G401 (cell line): ENCODE measurements around the gene PPP1R14C. TPM values are rescaled to one million over a fixed set of nuclear protein-coding genes. Genes with fewer than 3 reads are reported as not detected.

Source experiments
- DNase-seq: peaks from one replicate; pipeline ENCODE4 v3.0.0-alpha.2; 2015; ENCODE audit warnings: low spot score
- in situ Hi-C: cut with HindIII; loops from 2 replicates; pipeline ENCODE4 v1.10.0; 2016; ENCODE audit warnings: low sequenced_read_pairs, mixed read lengths
- total RNA-seq: library from RNA; depleted of rRNA; stranded (reverse); fragments of >200 nt; shearing (Covaris generic); gene quantifications from 2 replicates; pipeline ENCODE4 v1.2.3, GENCODE V29; 2014

Gene PPP1R14C
- total RNA-seq, 1 experiment from 2014 or later = not detected

- DNase-seq = no peak
- in situ Hi-C loops = no loop called here
These were observed 115.5 kb downstream of the PPP1R14C start for GRCh38 chr6:150258381-150258780.

- DNase-seq = no peak
- in situ Hi-C loops = no loop called here
These were observed 118.1 kb downstream of the PPP1R14C start for GRCh38 chr6:150260931-150261330.

GRCh38 chr6:150261997-150262697, 119.3 kb downstream of the PPP1R14C start:
- in situ Hi-C loops = no loop called here
- no peak for DNase-seq

- no peak for DNase-seq
- in situ Hi-C loops = no loop called here
These were observed 121.0 kb downstream of the PPP1R14C start for GRCh38 chr6:150263765-150264404.

GRCh38 chr6:150266309-150266708, 123.5 kb downstream of the PPP1R14C start:
- no peak for DNase-seq
- in situ Hi-C loops = no loop called here

- in situ Hi-C loops = no loop called here
- DNase-seq = no peak
These were observed 124.3 kb downstream of the PPP1R14C start for GRCh38 chr6:150266963-150267685.

- in situ Hi-C loops = no loop called here
- DNase-seq = peak; percentile 78
These were observed 125.1 kb downstream of the PPP1R14C start for GRCh38 chr6:150267686-150268561.

GRCh38 chr6:150269130-150269856, 126.4 kb downstream of the PPP1R14C start:
- in situ Hi-C loops = no loop called here
- no peak for DNase-seq

GRCh38 chr6:150269857-150270223, 127.0 kb downstream of the PPP1R14C start:
- in situ Hi-C loops = no loop called here
- no peak for DNase-seq

- in situ Hi-C loops = no loop called here
- no peak for DNase-seq
These were observed 127.6 kb downstream of the PPP1R14C start for GRCh38 chr6:150270330-150271052.

GRCh38 chr6:150271172-150271500, 128.3 kb downstream of the PPP1R14C start:
- in situ Hi-C loops = no loop called here
- no peak for DNase-seq

- DNase-seq = no peak
- in situ Hi-C loops = no loop called here
These were observed 128.8 kb downstream of the PPP1R14C start for GRCh38 chr6:150271501-150272263.

GRCh38 chr6:150272264-150272975, 129.6 kb downstream of the PPP1R14C start:
- no peak for DNase-seq
- in situ Hi-C loops = no loop called here

- in situ Hi-C loops = no loop called here
- no peak for DNase-seq
These were observed 130.1 kb downstream of the PPP1R14C start for GRCh38 chr6:150272976-150273315.

GRCh38 chr6:150273457-150274309, 130.8 kb downstream of the PPP1R14C start:
- in situ Hi-C loops = no loop called here

GRCh38 chr6:150275489-150275888, 132.6 kb downstream of the PPP1R14C start:
- DNase-seq = no peak
- in situ Hi-C loops = no loop called here

More at GRCh38 chr6:150273457-150274309, 130.8 kb downstream of the PPP1R14C start:
- DNase-seq = peak; percentile 87
